Stomach (tissue), 9 donors: ENCODE results near the gene WFIKKN1. TPM values are rescaled to one million over a fixed set of nuclear protein-coding genes. Genes with fewer than 3 reads are reported as not detected.

Experiments used
- DNase-seq, 2 donors: peaks; one replicate each; pipeline versions ENCODE4 v3.0.0 to v3.0.0-alpha.2; 2013 to 2019
- H3K27ac ChIP-seq, 5 donors: fragments of 200-600 bp in 4 of 5; sonication (generic) in 4 of 5; one replicate each; pipeline ENCODE4 v1.5.1; 2013 to 2019; ENCODE audit warnings: mild to moderate bottlenecking in 1 of 5, moderate library complexity in 1 of 5
- H3K27me3 ChIP-seq, 3 donors: fragments of 200-600 bp; sonication (generic); one replicate each; pipeline ENCODE4 v1.5.1; 2017 to 2019; ENCODE audit warnings: mixed run types in 1 of 3
- H3K36me3 ChIP-seq, 4 donors: fragments of 200-600 bp; sonication (generic); 1 replicate in 3 of 4; 2 replicates in 1 of 4; pipeline ENCODE4 v1.5.1; 2016 to 2019
- H3K4me1 ChIP-seq, 4 donors: fragments of 200-600 bp; sonication (generic); one replicate each; pipeline ENCODE4 v1.5.1; 2016 to 2019
- H3K4me3 ChIP-seq, 4 donors: fragments of 200-600 bp; sonication (generic) in 3 of 4; one replicate each; pipeline ENCODE4 v1.5.1; 2016 to 2019; ENCODE audit warnings: mild to moderate bottlenecking in 1 of 4
- H3K9me3 ChIP-seq, 4 donors: fragments of 200-600 bp; sonication (generic); one replicate each; pipeline ENCODE4 v1.5.1; 2016 to 2019
- EP300 ChIP-seq: sonication (generic); formaldehyde crosslinking; IDR thresholded peaks from one replicate; pipeline ENCODE4 v1.6.1; 2017; ENCODE audit warnings: antibody characterized with exemption
- POLR2A ChIP-seq, 4 donors: fragments of 450-650 bp; IDR thresholded peaks; one replicate each; pipeline ENCODE4 v1.6.1; 2016; ENCODE audit warnings: antibody characterized with exemption in 4 of 4, control low read depth in 2 of 4, mild to moderate bottlenecking in 1 of 4, moderate library complexity in 1 of 4
- POLR2AphosphoS5 ChIP-seq, 3 donors: sonication (generic); formaldehyde crosslinking; IDR thresholded peaks; one replicate each; pipeline ENCODE4 v1.6.1; 2016; ENCODE audit warnings: antibody characterized with exemption in 3 of 3
- WGBS, 5 donors: extraction: QIAGEN DNeasy Blood & Tissue Kit in 3 of 5; methylation state at CpG; one replicate each; pipeline versions ENCODE4 v1.1.5 to v1.1.7; 2013 to 2018; 5-methylcytosine and 5-hydroxymethylcytosine counted together
- intact Hi-C: fragments of 100-400 bp; cut with DNase I; formaldehyde crosslinking; loops from one replicate; pipeline ENCODE4 v1.15.1; 2023; ENCODE audit warnings: low total_unique reads
- polyA plus RNA-seq, 3 donors: library from polyadenylated mRNA; stranded (reverse); fragments of 200-250 nt; gene quantifications; one replicate each; pipeline ENCODE4 v1.2.3, GENCODE V29; 2013
- total RNA-seq, 5 donors: library from RNA; depleted of rRNA; stranded (reverse); fragments of >200 nt; gene quantifications; one replicate each; pipeline versions ENCODE4 v1.1.0 to v1.2.3, GENCODE V29; 2014 to 2016
- TF ChIP-seq, protein P1 (sequence below), 7 experiments: fragments of 450-650 bp in 4 of 7; fragments of 200-600 bp in 3 of 7; sonication (generic) in 3 of 7; IDR thresholded peaks; one replicate each; pipeline ENCODE4 v1.5.1; 2016 to 2019; ENCODE audit warnings: antibody characterized with exemption in 7 of 7, control low read depth in 2 of 7, mild to moderate bottlenecking in 1 of 7
- donor health status: healthy with polysubstance abuse.
- donor health status: Bipolar disorder and iron deficiency.
- donor health status: healthy.

The WFIKKN1 gene
- total and polyA plus RNA-seq, 8 donors: 0.14 to 25.8 (median 1.5) TPM; not detected in 1

DNA sequence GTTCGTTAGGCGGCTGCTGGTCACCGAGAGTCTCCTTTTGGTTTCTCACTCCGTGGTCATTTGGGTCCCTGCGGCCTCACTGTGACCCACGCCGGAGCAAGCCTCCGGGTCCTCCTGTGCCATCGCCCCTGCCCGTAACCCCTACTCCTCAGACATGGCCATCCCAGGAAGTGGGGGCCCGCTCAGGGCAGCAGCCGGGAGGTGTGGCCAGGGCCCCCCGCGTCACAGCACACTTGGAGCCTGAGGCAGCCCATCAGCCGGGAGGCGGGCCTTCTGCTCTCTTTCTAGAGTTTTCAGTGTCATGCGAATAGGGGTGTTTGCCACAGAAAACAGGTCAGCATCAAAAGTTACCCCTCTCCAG lies 7.9 kb upstream of the WFIKKN1 start:
- Histone ChIP-seq H3K4me1 (peaks cover 15 to 26% (median 22%) of the 10 kb centered on the region in 4 donors), H3K9me3 (no peaks in the 10 kb centered on the region), H3K36me3 (peaks cover 13 to 51% (median 41%) of the 10 kb centered on the region in 4 donors), H3K4me3 (no peak overlapping the region), H3K27me3 (no peaks in the 10 kb centered on the region), H3K27ac (peak overlapping the region in 1 of 5 donors; percentile 42)
- DNase-seq: no peak
- intact Hi-C loops: no loop called here
- 93 to 96% (median 94%) methylated on average over 17 of the region's 17 CpGs for WGBS, 5 donors
- TF ChIP-seq EP300: no peak
- TF ChIP-seq POLR2A (IDR thresholded peaks at IDR 0.05): no peak
- TF ChIP-seq, protein P1, sequence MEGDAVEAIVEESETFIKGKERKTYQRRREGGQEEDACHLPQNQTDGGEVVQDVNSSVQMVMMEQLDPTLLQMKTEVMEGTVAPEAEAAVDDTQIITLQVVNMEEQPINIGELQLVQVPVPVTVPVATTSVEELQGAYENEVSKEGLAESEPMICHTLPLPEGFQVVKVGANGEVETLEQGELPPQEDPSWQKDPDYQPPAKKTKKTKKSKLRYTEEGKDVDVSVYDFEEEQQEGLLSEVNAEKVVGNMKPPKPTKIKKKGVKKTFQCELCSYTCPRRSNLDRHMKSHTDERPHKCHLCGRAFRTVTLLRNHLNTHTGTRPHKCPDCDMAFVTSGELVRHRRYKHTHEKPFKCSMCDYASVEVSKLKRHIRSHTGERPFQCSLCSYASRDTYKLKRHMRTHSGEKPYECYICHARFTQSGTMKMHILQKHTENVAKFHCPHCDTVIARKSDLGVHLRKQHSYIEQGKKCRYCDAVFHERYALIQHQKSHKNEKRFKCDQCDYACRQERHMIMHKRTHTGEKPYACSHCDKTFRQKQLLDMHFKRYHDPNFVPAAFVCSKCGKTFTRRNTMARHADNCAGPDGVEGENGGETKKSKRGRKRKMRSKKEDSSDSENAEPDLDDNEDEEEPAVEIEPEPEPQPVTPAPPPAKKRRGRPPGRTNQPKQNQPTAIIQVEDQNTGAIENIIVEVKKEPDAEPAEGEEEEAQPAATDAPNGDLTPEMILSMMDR (IDR thresholded peaks at IDR 0.05): no peak
- TF ChIP-seq POLR2AphosphoS5 (IDR thresholded peaks at IDR 0.05): no peak

DNA sequence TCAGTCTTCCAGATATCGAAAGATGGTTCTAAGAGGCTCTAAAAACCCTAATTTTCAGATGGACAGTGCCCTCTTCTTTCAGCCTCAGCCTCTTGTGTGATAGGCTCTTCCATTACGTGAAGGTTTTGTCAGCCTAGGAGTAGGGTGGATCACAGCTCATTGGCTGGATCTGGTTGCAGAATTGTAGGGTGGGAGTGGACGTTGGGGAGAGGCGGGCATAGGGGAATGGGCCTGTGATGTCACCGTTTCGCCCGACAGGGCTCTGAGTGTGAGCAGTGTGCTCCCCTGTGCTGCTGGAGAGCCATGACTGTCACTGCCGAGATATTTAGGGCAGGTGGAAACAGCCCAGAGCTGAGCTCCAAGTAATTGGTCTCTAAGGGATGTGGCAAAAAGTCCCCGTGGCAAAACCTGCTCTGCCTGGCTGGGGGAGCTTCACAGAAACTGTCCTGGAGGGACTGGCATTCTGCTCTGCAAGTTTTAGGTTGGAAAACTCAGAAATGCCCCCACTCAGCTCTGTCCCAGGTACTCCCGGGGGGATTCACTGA lies 6.2 kb upstream of the WFIKKN1 start:
- H3K4me1 ChIP-seq: peaks cover 21 to 31% (median 26%) of the 10 kb centered on the region in 4 donors
- peaks cover 19 to 58% (median 49%) of the 10 kb centered on the region in 4 donors for H3K36me3 ChIP-seq
- WGBS, 5 donors: 84 to 90% (median 86%) methylated on average over 9 to 10 of the region's 10 CpGs

DNA sequence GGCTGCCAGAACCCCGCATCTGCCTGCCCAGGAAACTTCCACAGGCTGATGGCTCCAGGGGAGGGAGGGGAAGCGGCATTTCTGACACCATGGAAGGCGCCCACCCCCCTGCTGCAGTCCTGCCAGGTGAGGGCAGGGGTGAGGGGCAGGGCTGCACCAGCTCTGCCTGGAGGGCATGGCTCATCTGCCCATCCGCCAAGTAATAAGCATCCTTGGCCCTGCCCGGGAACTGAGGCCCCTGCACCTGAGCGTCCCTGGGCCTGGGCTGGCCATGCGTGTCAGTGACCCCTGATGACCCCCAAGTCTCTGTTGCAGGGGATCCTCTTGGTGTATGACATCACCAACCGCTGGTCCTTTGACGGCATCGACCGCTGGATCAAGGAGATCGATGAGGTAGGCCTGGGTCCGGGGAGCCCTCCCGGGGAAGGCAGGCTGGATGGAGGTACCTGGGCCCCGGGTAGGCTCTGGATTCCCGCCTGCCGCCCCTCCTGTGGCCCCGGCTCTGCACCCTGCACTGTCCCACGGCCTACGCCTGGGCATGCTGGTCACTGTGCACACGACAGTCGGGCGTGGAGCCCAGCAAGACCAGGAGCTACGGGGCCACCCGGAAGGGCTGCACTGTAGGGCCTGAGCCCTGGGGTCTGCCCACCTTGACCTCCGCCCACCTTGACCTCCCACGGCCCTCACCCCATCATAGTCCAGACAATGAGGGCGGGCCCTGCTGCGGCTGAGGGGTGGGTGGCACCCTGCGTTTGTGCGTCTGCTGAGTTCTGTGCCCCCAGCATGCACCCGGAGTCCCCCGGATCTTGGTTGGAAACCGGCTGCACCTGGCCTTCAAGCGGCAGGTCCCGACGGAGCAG lies 5.4 kb upstream of the WFIKKN1 start:
- no peak overlapping the region for H3K4me3 ChIP-seq
- intact Hi-C loops: no loop called here
- no peak overlapping the region for H3K27ac ChIP-seq
- no peaks in the 10 kb centered on the region for H3K9me3 ChIP-seq
- H3K4me1 ChIP-seq: peaks cover 29 to 39% (median 33%) of the 10 kb centered on the region in 4 donors
- DNase-seq: no peak
- TF ChIP-seq EP300: no peak
- TF ChIP-seq, protein P1 (IDR thresholded peaks at IDR 0.05): no peak
- TF ChIP-seq POLR2A (IDR thresholded peaks at IDR 0.05): no peak
- TF ChIP-seq POLR2AphosphoS5 (IDR thresholded peaks at IDR 0.05): no peak
- WGBS, 5 donors: 75 to 95% (median 94%) methylated on average over 4 to 37 of the region's 37 CpGs
- H3K36me3 ChIP-seq: peaks cover 19 to 54% (median 47%) of the 10 kb centered on the region in 4 donors
- no peaks in the 10 kb centered on the region for H3K27me3 ChIP-seq

More for the DNA sequence above, 6.2 kb upstream of the WFIKKN1 start:
- Histone ChIP-seq H3K4me3 (no peak overlapping the region), H3K9me3 (no peaks in the 10 kb centered on the region), H3K27ac (no peak overlapping the region), H3K27me3 (no peaks in the 10 kb centered on the region)
- intact Hi-C loops: no loop called here
- DNase-seq: no peak
- TF ChIP-seq, protein P1 (IDR thresholded peaks at IDR 0.05): no peak
- TF ChIP-seq POLR2AphosphoS5 (IDR thresholded peaks at IDR 0.05) (no peak), POLR2A (IDR thresholded peaks at IDR 0.05) (no peak), EP300 (no peak)

DNA sequence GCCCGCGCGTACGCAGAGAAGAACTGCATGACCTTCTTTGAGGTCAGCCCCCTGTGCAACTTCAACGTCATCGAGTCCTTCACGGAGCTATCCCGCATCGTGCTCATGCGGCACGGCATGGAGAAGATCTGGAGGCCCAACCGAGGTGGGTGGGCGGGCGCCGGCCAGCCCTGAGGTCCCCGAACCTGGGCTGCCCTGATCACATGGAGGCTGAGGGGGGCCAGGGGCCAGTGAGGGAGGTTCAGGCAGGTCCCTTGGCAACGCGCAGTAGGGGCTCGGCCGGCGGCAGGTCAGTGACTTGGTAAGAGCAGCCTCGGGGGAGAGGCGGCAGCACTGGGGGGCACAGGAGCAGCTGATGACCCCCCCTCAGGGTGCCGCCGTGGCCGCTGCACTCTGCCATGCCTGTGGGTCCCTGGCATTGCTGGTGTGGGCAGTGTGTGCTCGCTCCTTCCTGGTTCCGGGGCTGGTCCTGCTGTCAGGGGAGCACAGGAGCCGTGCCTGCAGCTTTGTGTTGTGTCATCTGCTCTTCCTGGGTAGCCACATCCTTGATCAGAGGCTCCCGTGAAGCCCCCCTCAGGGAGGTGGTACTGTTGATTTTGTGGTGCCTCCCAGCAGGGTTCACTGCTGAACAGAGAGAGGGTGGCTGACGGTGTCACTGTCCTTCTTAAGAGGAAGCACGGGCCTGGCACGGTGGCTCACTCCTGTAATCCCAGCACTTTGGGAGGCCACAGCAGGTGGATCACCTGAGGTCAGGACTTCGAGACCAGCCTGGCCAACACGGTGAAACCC lies 4.6 kb upstream of the WFIKKN1 start:
- peaks cover 19 to 49% (median 45%) of the 10 kb centered on the region in 4 donors for H3K36me3 ChIP-seq
- intact Hi-C loops: no loop called here

More for the DNA sequence above, 4.6 kb upstream of the WFIKKN1 start:
- WGBS, 5 donors: 95 to 96% (median 96%) methylated on average over 5 to 35 of the region's 35 CpGs
- Histone ChIP-seq H3K4me1 (peaks cover 33 to 43% (median 37%) of the 10 kb centered on the region in 4 donors), H3K4me3 (no peak overlapping the region), H3K27ac (peak overlapping the region in 1 of 5 donors; percentile 29), H3K9me3 (no peaks in the 10 kb centered on the region), H3K27me3 (peaks cover 0 to 4% (median 0%) of the 10 kb centered on the region in 3 donors)
- TF ChIP-seq POLR2AphosphoS5 (IDR thresholded peaks at IDR 0.05) (no peak), POLR2A (IDR thresholded peaks at IDR 0.05) (no peak), EP300 (no peak)
- TF ChIP-seq, protein P1 (IDR thresholded peaks at IDR 0.05): no peak
- DNase-seq: no peak
